Endothelial cell of umbilical vein (primary cell): Measurements from ENCODE around the gene DDX52. TPM values are rescaled to one million over a fixed set of nuclear protein-coding genes. Genes with fewer than 3 reads are reported as not detected.

Experiments
- BruUV-seq: library from RNA; stranded (reverse); fragments of 400-500 nt; replicated peaks from 2 replicates; lab custom pipeline; 2021; lab: Mats Ljungman, UMichigan
- CTCF ChIA-PET: fragments of 300-600, 350-600 bp; sonication (Branson Sonifier 250); formaldehyde crosslinking; loops from one replicate; lab custom pipeline; 2021; ENCODE audit warnings: antibody characterized with exemption, inconsistent platforms; lab: Charles Lee
- POLR2A ChIA-PET: fragments of 300-600, 350-600 bp; sonication (Branson Sonifier 250); formaldehyde crosslinking; loops from one replicate; lab custom pipeline; 2021; ENCODE audit warnings: antibody characterized with exemption, inconsistent platforms; lab: Charles Lee
- DNase-seq: peaks from one replicate; pipeline ENCODE4 v3.0.0-alpha.2; 2011; ENCODE audit warnings: low read depth, low spot score
- FAIRE-seq: peaks from 2 replicates; lab custom pipeline; 2011; peaks lifted over from hg19 to GRCh38; lab: Jason Lieb, UNC
- H2AFZ ChIP-seq: 2 replicates; pipeline ENCODE4 v1.6.0; 2012; ENCODE audit warnings: low read depth, low read length, control low read depth, inconsistent platforms
- H3K27ac ChIP-seq: 2 replicates; pipeline ENCODE4 v1.5.1; 2011; ENCODE audit warnings: low read depth, mild to moderate bottlenecking, control low read depth, low read length, moderate library complexity; ENCODE audit not compliant: insufficient read depth
- H3K27me3 ChIP-seq, 2 experiments: 2 replicates each; pipeline versions ENCODE4 v1.6.0 to v1.6.1; 2011; ENCODE audit warnings: low read length in 2 of 2, mixed read lengths in 1 of 2; ENCODE audit not compliant: control insufficient read depth in 2 of 2, insufficient read depth in 2 of 2
- H3K36me3 ChIP-seq, 2 experiments: 2 replicates in 1 of 2; 3 replicates in 1 of 2; pipeline ENCODE4 v1.5.1; 2011; ENCODE audit warnings: low read length in 2 of 2, mild to moderate bottlenecking in 1 of 2, moderate library complexity in 1 of 2; ENCODE audit not compliant: control insufficient read depth in 2 of 2, insufficient read depth in 2 of 2; ENCODE audit errors: extremely low read depth in 1 of 2
- H3K4me1 ChIP-seq: 3 replicates; pipeline ENCODE4 v1.5.1; 2011; ENCODE audit warnings: mild to moderate bottlenecking, low read length; ENCODE audit not compliant: control insufficient read depth, insufficient read depth; ENCODE audit errors: extremely low read depth
- H3K4me2 ChIP-seq: 2 replicates; pipeline ENCODE4 v1.6.1; 2011; ENCODE audit warnings: low read length, control low read depth, mixed read lengths; ENCODE audit not compliant: insufficient read depth
- H3K4me3 ChIP-seq, 3 experiments: fragments of 200-600 bp in 1 of 3; sonication (generic), shearing (Covaris generic) in 1 of 3; replicated peaks in 1 of 3; 2 replicates each; pipeline ENCODE4 v1.5.1; 2011 to 2016; ENCODE audit warnings: control low read depth in 3 of 3, low read length in 3 of 3, mild to moderate bottlenecking in 2 of 3, inconsistent platforms in 1 of 3, low read depth in 1 of 3, moderate library complexity in 1 of 3; ENCODE audit not compliant: insufficient read depth in 1 of 3
- H3K79me2 ChIP-seq: 2 replicates; pipeline ENCODE4 v1.6.0; 2012; ENCODE audit warnings: low read length, inconsistent platforms; ENCODE audit not compliant: control insufficient read depth, insufficient read depth
- H3K9ac ChIP-seq: replicated peaks from 2 replicates; pipeline ENCODE3; 2011; ENCODE audit warnings: low read length, control low read depth; ENCODE audit not compliant: insufficient read depth; ENCODE audit errors: extremely low read depth
- H3K9me1 ChIP-seq: replicated peaks from 3 replicates; pipeline ENCODE4 v1.6.0; 2011; ENCODE audit warnings: mild to moderate bottlenecking, low read length; ENCODE audit not compliant: control insufficient read depth, insufficient read depth; ENCODE audit errors: extremely low read depth
- H3K9me3 ChIP-seq: replicated peaks from 2 replicates; pipeline ENCODE4 v1.5.1; 2012; ENCODE audit warnings: low read length, inconsistent platforms; ENCODE audit not compliant: control insufficient read depth, insufficient read depth
- H4K20me1 ChIP-seq: replicated peaks from 2 replicates; pipeline ENCODE3; 2011; ENCODE audit warnings: mild to moderate bottlenecking, low read length; ENCODE audit not compliant: control insufficient read depth, insufficient read depth; ENCODE audit errors: extremely low read depth
- EZH2 ChIP-seq: IDR thresholded peaks from 2 replicates; pipeline ENCODE4 v1.6.1; 2012; ENCODE audit warnings: borderline replicate concordance, low read depth, mild to moderate bottlenecking, moderate library complexity, low read length, inconsistent platforms; ENCODE audit not compliant: severe bottlenecking
- FOS ChIP-seq: IDR thresholded peaks from 2 replicates; pipeline ENCODE4 v1.6.1; 2011; ENCODE audit warnings: mild to moderate bottlenecking, low read length, moderate library complexity, borderline replicate concordance; ENCODE audit not compliant: insufficient read depth
- GATA2 ChIP-seq: IDR thresholded peaks from 2 replicates; pipeline ENCODE4 v1.7.0; 2011; ENCODE audit warnings: low read depth, mild to moderate bottlenecking, moderate library complexity, mixed read lengths, low read length; ENCODE audit not compliant: insufficient read length, insufficient read depth
- JUN ChIP-seq: IDR thresholded peaks from 2 replicates; pipeline ENCODE4 v1.6.1; 2011; ENCODE audit warnings: borderline replicate concordance, low read depth; ENCODE audit not compliant: insufficient read length, insufficient read depth
- MYC ChIP-seq: IDR thresholded peaks from one replicate; pipeline ENCODE4 v1.6.1; 2011; ENCODE audit warnings: mild to moderate bottlenecking, low read depth, low read length
- POLR2A ChIP-seq: IDR thresholded peaks from 2 replicates; pipeline ENCODE4 v1.6.1; 2012; ENCODE audit warnings: low read depth, mild to moderate bottlenecking, control low read depth, low read length
- POLR2AphosphoS5 ChIP-seq: IDR thresholded peaks from 2 replicates; pipeline ENCODE4 v1.6.1; 2012; ENCODE audit warnings: low read depth, mild to moderate bottlenecking, control low read depth, low read length, moderate library complexity; ENCODE audit not compliant: insufficient read depth
- dilution Hi-C: fragments of 300-500 bp; cut with MboI; formaldehyde crosslinking; loops from one replicate; pipeline ENCODE4 v1.15.0; 2019; ENCODE audit warnings: low sequenced_read_pairs; ENCODE audit not compliant: extremely low pct_ligation_motif_present
- intact Hi-C: fragments of 100-400 bp; cut with micrococcal nuclease; formaldehyde crosslinking; loops from one replicate; pipeline ENCODE4 v1.10.0; 2022
- polyA plus RNA-seq, 4 experiments: library from polyadenylated mRNA; depleted of rRNA in 3 of 4; stranded (reverse) in 3 of 4; unstranded in 1 of 4; fragments of >200 nt; gene quantifications; 2 replicates each; pipeline versions ENCODE4 v1.2.1 to v1.2.3, GENCODE V29; 2011 to 2012; ENCODE audit warnings: missing spikeins in 1 of 4
- total RNA-seq: library from RNA; stranded (reverse); gene quantifications from 2 replicates; pipeline ENCODE4 v1.2.3, GENCODE V29; 2021
- TF ChIP-seq, protein P1 (sequence below), 2 donors: IDR thresholded peaks; 1 replicate in 1 of 2; 2 replicates in 1 of 2; pipeline ENCODE4 v1.5.1; 2011; ENCODE audit warnings: low read length in 2 of 2, mild to moderate bottlenecking in 2 of 2, moderate library complexity in 2 of 2, control low read depth in 1 of 2, inconsistent platforms in 1 of 2, low read depth in 1 of 2; ENCODE audit not compliant: insufficient read depth in 1 of 2; ENCODE audit errors: extremely low read depth in 1 of 2
- TF ChIP-seq, protein P2 (sequence below): IDR thresholded peaks from 2 replicates; pipeline ENCODE4 v1.6.1; 2011; ENCODE audit not compliant: insufficient read depth, insufficient read length

DDX52 gene
- total and polyA plus RNA-seq, 2 donors (not counting 3 experiments of a cell fraction or from before 2014, with no cell fraction given), result 12.5 to 58.4 TPM

DNA sequence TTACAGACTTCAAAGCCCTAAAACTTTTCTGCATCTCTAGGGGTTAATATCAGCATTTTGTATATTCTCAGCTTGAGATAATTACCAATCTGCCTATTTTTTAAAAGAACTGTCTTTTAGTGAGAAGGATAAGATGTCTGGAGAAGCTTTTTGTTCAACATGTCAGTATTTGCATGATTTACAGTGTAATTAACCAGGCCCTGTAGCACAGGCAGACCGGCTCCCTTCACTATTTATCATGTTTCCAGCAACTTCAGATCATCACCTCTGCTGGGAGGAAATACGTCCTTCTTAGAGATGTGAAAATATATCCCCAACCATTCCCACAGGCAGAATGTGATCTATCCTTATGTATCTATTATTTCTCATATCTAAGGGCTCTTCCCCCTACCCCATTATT is 8.6 kb upstream of the DDX52 start:
- FAIRE-seq (no peak), DNase-seq (no peak)
- dilution Hi-C loops (no loop called here), intact Hi-C loops (loop anchor here (10.0 kb wide), 1 partner anchor 193 kb away; no protein-coding TSS in a partner anchor)
- no peaks in the 10 kb centered on the region for H3K36me3 ChIP-seq
- H3K9me1 ChIP-seq, result no peaks in the 10 kb centered on the region
- CTCF ChIA-PET, result interaction anchor here (2.9 to 5.1 kb wide), 3 partner anchors 119 to 165 kb away, joined by 17 to 128 read pairs (median 78); no protein-coding TSS in a partner anchor
- BruUV-seq, result no TSS peak
- POLR2A ChIA-PET, result no interaction called here
- no peaks in the 10 kb centered on the region for H3K27me3 ChIP-seq
- no peak for TF ChIP-seq POLR2AphosphoS5
- TF ChIP-seq FOS, result no peak
- no peak for TF ChIP-seq GATA2
- TF ChIP-seq, protein P1, sequence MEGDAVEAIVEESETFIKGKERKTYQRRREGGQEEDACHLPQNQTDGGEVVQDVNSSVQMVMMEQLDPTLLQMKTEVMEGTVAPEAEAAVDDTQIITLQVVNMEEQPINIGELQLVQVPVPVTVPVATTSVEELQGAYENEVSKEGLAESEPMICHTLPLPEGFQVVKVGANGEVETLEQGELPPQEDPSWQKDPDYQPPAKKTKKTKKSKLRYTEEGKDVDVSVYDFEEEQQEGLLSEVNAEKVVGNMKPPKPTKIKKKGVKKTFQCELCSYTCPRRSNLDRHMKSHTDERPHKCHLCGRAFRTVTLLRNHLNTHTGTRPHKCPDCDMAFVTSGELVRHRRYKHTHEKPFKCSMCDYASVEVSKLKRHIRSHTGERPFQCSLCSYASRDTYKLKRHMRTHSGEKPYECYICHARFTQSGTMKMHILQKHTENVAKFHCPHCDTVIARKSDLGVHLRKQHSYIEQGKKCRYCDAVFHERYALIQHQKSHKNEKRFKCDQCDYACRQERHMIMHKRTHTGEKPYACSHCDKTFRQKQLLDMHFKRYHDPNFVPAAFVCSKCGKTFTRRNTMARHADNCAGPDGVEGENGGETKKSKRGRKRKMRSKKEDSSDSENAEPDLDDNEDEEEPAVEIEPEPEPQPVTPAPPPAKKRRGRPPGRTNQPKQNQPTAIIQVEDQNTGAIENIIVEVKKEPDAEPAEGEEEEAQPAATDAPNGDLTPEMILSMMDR (IDR thresholded peaks at IDR 0.05; ENCODE audit: extremely low read depth in 1 of 2, insufficient read depth in 1 of 2, low read depth in 1 of 2, low read length in 2 of 2), result no peak
- no peak for TF ChIP-seq EZH2
- no peak for TF ChIP-seq POLR2A
- no peak for TF ChIP-seq MYC
- no peak for TF ChIP-seq JUN
- TF ChIP-seq, protein P2, sequence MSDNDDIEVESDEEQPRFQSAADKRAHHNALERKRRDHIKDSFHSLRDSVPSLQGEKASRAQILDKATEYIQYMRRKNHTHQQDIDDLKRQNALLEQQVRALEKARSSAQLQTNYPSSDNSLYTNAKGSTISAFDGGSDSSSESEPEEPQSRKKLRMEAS, result no peak
- peaks cover 30% of the 10 kb centered on the region for H3K4me1 ChIP-seq
- no peak overlapping the region for H3K9ac ChIP-seq
- no peak overlapping the region for H3K4me2 ChIP-seq
- no peaks in the 10 kb centered on the region for H3K79me2 ChIP-seq
- no peak overlapping the region for H3K27ac ChIP-seq
- H3K9me3 ChIP-seq, result no peaks in the 10 kb centered on the region
- no peak overlapping the region for H2AFZ ChIP-seq
- no peaks in the 10 kb centered on the region for H4K20me1 ChIP-seq
- no peak overlapping the region for H3K4me3 ChIP-seq
